K562 (cell line): ENCODE measurements around the gene MTMR3. TPM values are rescaled to one million over a fixed set of nuclear protein-coding genes. Genes with fewer than 3 reads are reported as not detected.

Experiments
- ATAC-seq: fragments of 200-7000 bp; cut with Tn5 transposase; 3 replicates; pipeline ENCODE4 v1.9.1; 2020; ENCODE audit warnings: moderate library complexity
- BruUV-seq: library from RNA; stranded (reverse); fragments of 400-500 nt; replicated peaks from 2 replicates; lab custom pipeline; 2021; lab: Mats Ljungman, UMichigan
- CTCF ChIA-PET: fragments of 300-600 bp; formaldehyde crosslinking; extraction: SDS; loops from one replicate; lab custom pipeline; 2021; ENCODE audit warnings: low intra/inter-chr PET ratio; lab: Yijun Ruan, JAX
- POLR2A ChIA-PET: fragments of 300-600, 350-650 bp; sonication (Branson Sonifier 250); formaldehyde crosslinking; extraction: SDS; loops from one replicate; lab custom pipeline; 2021; ENCODE audit warnings: antibody characterized with exemption, inconsistent platforms; lab: Yijun Ruan, JAX
- DNase-seq, 4 experiments: peaks; one replicate each; pipeline versions ENCODE4 v3.0.0 to v3.0.0-alpha.2; 2011 to 2018; ENCODE audit warnings: low spot score in 3 of 4, mixed read lengths in 3 of 4; ENCODE audit errors: extremely low read depth in 1 of 4
- FAIRE-seq: peaks from 2 replicates; lab custom pipeline; 2011; peaks lifted over from hg19 to GRCh38; lab: Jason Lieb, UNC
- H2AFZ ChIP-seq: 2 replicates; pipeline ENCODE4 v1.6.0; 2011; ENCODE audit warnings: low read depth, low read length, control low read depth, inconsistent platforms
- H3K27ac ChIP-seq: fragments of 200-600 bp; 3 replicates; pipeline ENCODE4 v1.8.0; 2011; ENCODE audit warnings: low read depth, mild to moderate bottlenecking, control low read depth, inconsistent platforms, low read length, moderate library complexity, mixed read lengths; ENCODE audit errors: extremely low read depth
- H3K27me3 ChIP-seq, 2 experiments: fragments of 300-600 bp in 1 of 2; 2 replicates in 1 of 2; 3 replicates in 1 of 2; pipeline versions ENCODE4 v1.6.0 to v1.8.0; 2011; ENCODE audit warnings: inconsistent platforms in 2 of 2, low read length in 2 of 2, mild to moderate bottlenecking in 1 of 2, mixed read lengths in 1 of 2, moderate library complexity in 1 of 2; ENCODE audit not compliant: control insufficient read depth in 2 of 2, insufficient read depth in 2 of 2
- H3K36me3 ChIP-seq: fragments of 300-600 bp; 3 replicates; pipeline ENCODE4 v1.8.0; 2011; ENCODE audit warnings: mild to moderate bottlenecking, low read length, inconsistent platforms; ENCODE audit not compliant: control insufficient read depth, insufficient read depth
- H3K4me1 ChIP-seq, 2 experiments: fragments of 200-600 bp in 1 of 2; replicated peaks in 1 of 2; 2 replicates in 1 of 2; 3 replicates in 1 of 2; pipeline versions ENCODE4 v1.5.1 to v1.8.0; 2011; ENCODE audit warnings: inconsistent platforms in 2 of 2, low read length in 2 of 2, mild to moderate bottlenecking in 1 of 2, mixed read lengths in 1 of 2, moderate library complexity in 1 of 2; ENCODE audit not compliant: control insufficient read depth in 2 of 2, insufficient read depth in 2 of 2
- H3K4me2 ChIP-seq: 2 replicates; pipeline ENCODE4 v1.6.1; 2011; ENCODE audit warnings: low read length, control low read depth, inconsistent platforms, mixed read lengths; ENCODE audit not compliant: insufficient read depth
- H3K4me3 ChIP-seq: fragments of 200-600 bp; sonication (generic), shearing (Covaris generic); 2 replicates; pipeline ENCODE4 v1.5.1; 2016; ENCODE audit warnings: control low read depth, inconsistent platforms
- H3K79me2 ChIP-seq: fragments of 200-600 bp; 3 replicates; pipeline ENCODE4 v1.8.0; 2011; ENCODE audit warnings: low read length, inconsistent platforms; ENCODE audit not compliant: control insufficient read depth, insufficient read depth
- H3K9ac ChIP-seq, 2 experiments: 2 replicates each; pipeline versions ENCODE4 v1.6.0 to v1.6.1; 2011; ENCODE audit warnings: low read depth in 2 of 2, low read length in 2 of 2, control low read depth in 1 of 2, inconsistent platforms in 1 of 2, mild to moderate bottlenecking in 1 of 2, mixed read lengths in 1 of 2; ENCODE audit not compliant: insufficient read depth in 1 of 2
- H3K9me1 ChIP-seq: one replicate; pipeline ENCODE4 v1.6.0; 2011; ENCODE audit warnings: inconsistent platforms, mild to moderate bottlenecking, low read length, moderate library complexity; ENCODE audit not compliant: control insufficient read depth, insufficient read depth
- H3K9me3 ChIP-seq: replicated peaks from 2 replicates; pipeline ENCODE4 v1.5.1; 2011; ENCODE audit warnings: low read depth, low read length, inconsistent platforms; ENCODE audit not compliant: control insufficient read depth, insufficient read depth
- H4K20me1 ChIP-seq: replicated peaks from 2 replicates; pipeline ENCODE4 v1.6.1; 2011; ENCODE audit warnings: low read length, inconsistent platforms, mixed read lengths; ENCODE audit not compliant: control insufficient read depth, insufficient read depth
- GABPB1 ChIP-seq: sonication (generic); formaldehyde crosslinking; IDR thresholded peaks from 2 replicates; pipeline ENCODE4 v1.8.0; 2022; ENCODE audit warnings: mild to moderate bottlenecking, missing genetic modification reagents
- MGA ChIP-seq: fragments of 450-650 bp; IDR thresholded peaks from 2 replicates; pipeline ENCODE4 v1.6.1; 2016; ENCODE audit warnings: mild to moderate bottlenecking, moderate library complexity
- WGBS: fragments of 100-300 bp; shearing (Covaris generic); methylation state at CpG from one replicate; pipeline ENCODE4 v1.1.6; 2016; ENCODE audit warnings: low coverage, mixed read lengths; ENCODE audit not compliant: insufficient coverage; ENCODE audit errors: missing lambda C conversion rate; 5-methylcytosine and 5-hydroxymethylcytosine counted together
- in situ Hi-C: fragments of 300-500 bp; cut with MboI; formaldehyde crosslinking; loops from 4 replicates; pipeline ENCODE4 v1.15.0; 2018; ENCODE audit warnings: inconsistent platforms, mixed read lengths
- intact Hi-C: fragments of 100-400 bp; cut with micrococcal nuclease; formaldehyde crosslinking; loops from 2 replicates; pipeline ENCODE4 v1.14.2; 2022
- polyA plus RNA-seq, 8 experiments: library from polyadenylated mRNA; depleted of rRNA in 4 of 8; stranded (reverse) in 5 of 8; unstranded in 3 of 8; fragments of >200 nt; fragmentation: Nextera tagmentation in 2 of 8; fragmentation: Illumina TruSeq in 1 of 8; extraction: Ambion mirVana in 2 of 8; extraction: Trizol in 1 of 8; gene quantifications; 2 replicates each; pipeline versions ENCODE4 v1.2.1 to v1.2.3, GENCODE V29; 2011 to 2014; ENCODE audit warnings: inconsistent platforms in 1 of 8, missing spikeins in 1 of 8
- total RNA-seq, 7 experiments: library from RNA; depleted of rRNA in 6 of 7; stranded (reverse); fragments of >200 nt in 6 of 7; fragmentation: Illumina TruSeq in 2 of 7; extraction: Trizol in 2 of 7; gene quantifications; 2 replicates each; pipeline versions ENCODE4 v1.2.1 to v1.2.3, GENCODE V29; 2011 to 2021; ENCODE audit warnings: low replicate concordance in 1 of 7

Gene MTMR3
- total and polyA plus RNA-seq, 9 of the 15 experiments (the other 6 are each of a cell fraction or from before 2014, with no cell fraction given) = 1.6 to 13.7 (median 7.9) TPM

- no peak overlapping the region for H3K4me3 ChIP-seq
- in situ Hi-C loops (no loop called here), intact Hi-C loops (no loop called here)
- H3K4me1 ChIP-seq = no peaks in the 10 kb centered on the region; a peak in 1 of 5 replicates
- CTCF ChIA-PET = no interaction called here
- no peaks in the 10 kb centered on the region for H3K79me2 ChIP-seq
- no peak overlapping the region for H2AFZ ChIP-seq
- no peaks in the 10 kb centered on the region for H4K20me1 ChIP-seq
- H3K9me1 ChIP-seq = no peaks in the 10 kb centered on the region
- ATAC-seq = no peak
- no peaks in the 10 kb centered on the region for H3K27me3 ChIP-seq
- no peak overlapping the region for H3K4me2 ChIP-seq
- TF ChIP-seq GABPB1 (CRISPR knock-in tag) = no peak
- 0 out of 2 replicates have a peak, but pooled peaks have one; percentile 1 for TF ChIP-seq MGA
- no peak for FAIRE-seq
- POLR2A ChIA-PET = interaction anchor here (0.6 kb wide), 1 partner anchor 254 kb away, joined by 3 read pairs; no protein-coding TSS in a partner anchor
- BruUV-seq = no TSS peak
- H3K27ac ChIP-seq = no peak overlapping the region
- H3K36me3 ChIP-seq = no peaks in the 10 kb centered on the region
- no peak for DNase-seq
- WGBS = 25% methylated on average over 3 of the region's 3 CpGs
- no peaks in the 10 kb centered on the region for H3K9me3 ChIP-seq
- no peak overlapping the region for H3K9ac ChIP-seq
Observed at GRCh38 chr22:29854432-29854831, 28.5 kb upstream of the MTMR3 start.
